Muscle of back (tissue), 11 donors: ENCODE results near the gene EPB42. TPM values are rescaled to one million over a fixed set of nuclear protein-coding genes. Genes with fewer than 3 reads are reported as not detected.
"Not testable (repeated sequence)": the region's sequence is repeated elsewhere in the genome, so short reads cannot be mapped to it uniquely, and the experiment has no call there.

Source experiments
- DNase-seq, 3 donors: peaks; one replicate each; pipeline versions ENCODE4 v3.0.0 to v3.0.0-alpha.2; 2013
- polyA plus RNA-seq, 10 donors: library from polyadenylated mRNA; unstranded; fragments of 120-200 nt; gene quantifications; one replicate each; pipeline ENCODE4 v1.2.1, GENCODE V29; 2013; ENCODE audit not compliant: insufficient read length in 10 of 10

EPB42 gene
- polyA plus RNA-seq, 10 donors = 1.1 to 13.0 (median 3.1) TPM

DNA sequence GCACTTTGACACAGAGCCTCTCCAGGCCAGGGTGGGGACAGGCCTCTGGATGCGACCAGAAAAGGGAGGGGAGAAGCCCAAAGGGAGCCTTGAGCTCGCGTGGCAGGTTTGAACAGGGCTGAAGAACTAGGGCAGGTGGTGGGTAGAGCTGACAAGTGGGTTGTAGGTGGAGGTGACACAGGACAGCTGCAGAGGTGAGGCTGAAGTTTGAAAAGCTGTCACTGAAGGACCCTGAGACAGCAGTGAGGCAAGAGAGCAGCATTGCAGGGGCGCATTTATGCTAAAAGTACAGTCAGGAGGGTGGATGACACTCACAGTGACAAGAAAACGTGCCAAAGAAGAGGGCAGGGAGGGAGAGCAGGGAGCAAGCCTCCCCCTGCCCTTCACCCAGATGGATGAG, 21.8 kb upstream of the EPB42 start:
- no peak for DNase-seq

DNA sequence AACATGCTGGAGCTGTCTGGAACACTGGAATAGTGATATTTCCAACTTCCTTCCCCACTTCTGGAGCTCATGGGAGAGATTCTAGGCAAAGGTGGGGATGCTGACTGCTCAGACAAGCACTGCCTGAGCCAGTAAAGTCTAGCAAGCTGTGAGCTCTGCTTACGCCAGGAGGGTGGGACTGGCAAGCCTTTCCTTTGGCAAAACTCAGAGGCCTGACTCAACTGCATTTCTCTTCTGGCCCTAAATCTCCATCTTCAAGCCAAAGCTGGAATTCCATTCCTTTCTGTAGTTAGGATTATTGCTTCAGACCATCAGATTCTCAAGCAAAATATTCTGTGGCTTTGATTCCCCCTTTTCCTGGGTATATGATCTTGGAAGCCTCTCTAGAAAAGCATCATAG, 20.3 kb upstream of the EPB42 start:
- peak; percentile 59 to 93 (median 91) for DNase-seq

DNA sequence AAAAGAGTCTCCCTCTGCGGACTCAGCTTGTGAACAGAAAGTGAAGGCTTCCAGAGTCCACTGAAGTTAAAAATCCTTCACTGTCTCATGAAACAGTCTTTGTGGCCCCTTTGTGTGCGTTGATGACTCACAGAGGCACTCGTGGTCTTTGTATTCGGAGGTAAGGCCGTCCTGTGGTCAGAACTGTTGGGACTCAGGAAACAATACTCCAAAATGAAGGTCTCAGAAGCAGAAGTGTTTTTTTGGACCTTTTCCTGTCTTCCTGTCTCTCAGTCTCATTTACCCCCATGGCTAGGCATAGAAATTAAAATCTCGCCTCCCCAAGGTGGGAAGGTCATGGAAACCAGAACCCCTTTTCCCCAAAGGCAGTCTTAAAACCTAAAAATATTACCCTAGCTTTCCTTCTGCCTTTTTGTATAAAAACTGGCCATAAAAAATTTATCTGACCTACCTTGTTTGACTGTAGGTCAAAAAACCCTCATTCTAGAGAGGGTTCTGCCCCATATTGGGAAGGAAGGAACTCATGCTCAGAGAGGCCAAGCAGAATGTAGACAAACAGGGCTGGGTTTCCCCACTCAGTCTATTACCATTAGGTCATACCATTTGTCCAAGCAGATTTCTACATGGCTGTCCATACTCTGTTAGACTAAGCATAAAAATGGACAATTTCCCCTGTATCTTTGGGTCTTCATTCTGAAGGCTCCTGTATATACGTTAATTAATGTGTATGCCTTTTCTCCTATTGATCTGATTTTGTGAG, 19.1 kb upstream of the EPB42 start:
- DNase-seq = no peak

DNA sequence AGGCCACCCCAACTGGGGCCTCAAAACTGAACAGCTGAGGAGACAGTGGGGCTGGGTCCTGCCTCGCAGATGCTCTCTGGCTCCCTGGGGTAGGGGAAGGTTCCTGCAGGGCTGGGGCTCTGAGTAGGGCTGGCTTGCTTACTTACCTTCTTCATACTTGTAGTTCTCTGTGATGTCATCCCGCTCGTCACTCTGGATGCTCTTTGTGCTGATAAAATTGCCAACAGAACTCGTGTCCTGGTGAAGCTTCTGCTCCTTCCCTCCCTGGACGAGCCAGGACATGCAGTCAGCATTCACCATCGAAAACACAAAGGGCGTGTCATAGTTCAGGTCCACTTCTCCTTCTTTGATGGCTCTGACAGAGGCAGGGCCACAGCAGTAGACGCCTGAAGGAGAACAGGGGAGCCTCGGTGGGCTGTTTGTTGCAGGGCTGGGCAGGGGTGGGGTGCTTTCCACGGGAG, 17.9 kb upstream of the EPB42 start:
- peak in 1 of 3 donors; percentile 62 for DNase-seq

DNA sequence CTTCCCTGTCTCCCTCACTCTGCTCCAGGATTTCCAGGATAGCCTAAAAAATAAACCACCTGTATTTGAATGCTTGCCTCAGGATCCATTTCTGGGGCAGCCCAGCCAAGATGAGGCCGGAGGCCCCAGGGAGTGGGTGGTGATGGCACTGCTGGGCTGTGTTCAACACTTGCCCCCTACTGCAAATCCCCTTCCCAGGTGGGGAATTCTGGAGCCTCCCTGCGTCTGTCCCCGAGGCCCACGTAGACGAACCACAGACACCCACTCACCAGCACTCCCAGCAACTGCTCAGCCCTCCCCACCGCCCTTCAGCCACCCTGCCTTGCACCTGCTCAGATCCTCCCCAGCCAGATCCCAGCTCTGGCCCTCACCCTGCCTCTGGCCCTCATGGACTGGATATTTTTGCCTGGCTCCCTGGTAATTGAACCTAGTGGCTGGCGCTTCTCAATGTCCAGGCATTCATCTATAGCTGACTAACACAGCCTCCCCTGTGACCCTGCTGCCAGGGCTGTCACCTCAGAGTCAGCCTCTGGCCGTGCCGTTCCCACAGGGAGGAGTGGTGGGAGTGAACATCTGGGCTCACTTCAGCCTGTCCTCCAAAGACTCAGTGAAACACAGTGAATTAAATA, 17.1 kb upstream of the EPB42 start:
- DNase-seq = peak in 1 of 3 donors; percentile 34

DNA sequence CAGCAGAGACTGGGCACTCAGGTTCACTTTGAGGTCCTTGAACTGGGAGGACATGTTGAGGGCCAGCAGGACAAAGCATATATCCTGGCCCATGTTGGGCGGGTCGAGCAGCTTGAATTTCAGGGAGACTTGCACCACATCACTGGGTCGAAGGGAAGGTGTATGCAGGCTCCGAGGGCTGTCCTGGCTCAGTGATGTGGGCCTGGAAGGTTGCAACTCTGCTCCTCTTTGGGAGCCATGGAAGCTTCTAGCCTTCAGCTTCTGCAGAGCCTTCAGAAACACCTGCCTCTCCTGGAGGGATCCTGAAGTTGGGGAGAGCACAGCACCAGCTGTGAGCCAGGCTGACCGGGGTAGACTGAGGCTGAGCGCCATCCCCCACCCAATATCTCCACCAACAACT, 14.7 kb upstream of the EPB42 start:
- no peak for DNase-seq

DNA sequence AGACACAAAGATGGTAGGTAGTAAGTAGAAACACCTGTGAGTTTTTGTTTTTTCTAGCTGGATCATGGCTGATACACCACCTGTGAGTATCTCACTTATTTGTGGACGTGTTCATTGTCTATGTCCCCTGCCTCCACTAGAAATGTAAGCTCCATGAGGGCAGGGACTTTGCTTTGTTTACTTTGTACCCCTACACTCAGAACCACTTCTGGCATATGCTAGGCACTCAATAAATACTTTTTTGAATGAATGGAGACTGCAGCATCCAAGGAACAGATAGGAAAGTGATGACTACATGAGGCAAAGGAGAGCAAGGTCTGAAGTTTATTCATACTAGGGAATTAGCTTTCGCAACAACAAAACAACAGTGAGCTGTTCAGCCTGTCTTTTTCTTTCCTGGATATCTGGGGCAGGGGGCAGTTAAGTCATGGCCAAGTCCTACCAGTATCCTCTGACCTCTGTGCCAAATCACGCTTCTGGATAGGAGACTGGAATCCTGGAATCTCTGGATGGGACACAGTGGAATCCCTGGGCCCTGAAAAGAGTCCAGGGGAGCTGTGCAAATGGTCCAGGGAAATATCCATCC, 11.6 kb upstream of the EPB42 start:
- DNase-seq = no peak

DNA sequence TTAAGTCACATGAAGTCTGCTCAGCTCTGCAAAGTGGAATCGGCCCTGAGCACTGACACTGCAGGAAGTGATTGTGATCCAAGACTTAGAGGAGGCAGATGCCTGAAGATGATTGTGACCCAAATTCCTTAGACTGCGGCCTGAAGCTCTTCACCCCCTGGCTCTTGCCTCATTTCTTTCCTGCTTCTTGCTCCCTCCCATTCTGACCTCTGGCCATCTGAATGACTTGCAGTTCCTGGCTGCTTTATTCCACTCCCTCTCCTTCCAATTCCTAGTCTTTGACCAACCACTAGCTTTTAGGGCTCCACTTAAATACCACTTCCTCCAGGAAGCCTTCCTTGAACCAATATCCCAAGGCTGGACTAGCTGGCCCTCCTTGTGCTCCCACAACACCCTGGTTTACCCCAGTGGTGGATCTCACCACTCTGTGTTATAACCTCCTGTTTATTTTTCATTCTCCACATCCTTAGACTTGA, 9.9 kb upstream of the EPB42 start:
- DNase-seq = no peak

DNA sequence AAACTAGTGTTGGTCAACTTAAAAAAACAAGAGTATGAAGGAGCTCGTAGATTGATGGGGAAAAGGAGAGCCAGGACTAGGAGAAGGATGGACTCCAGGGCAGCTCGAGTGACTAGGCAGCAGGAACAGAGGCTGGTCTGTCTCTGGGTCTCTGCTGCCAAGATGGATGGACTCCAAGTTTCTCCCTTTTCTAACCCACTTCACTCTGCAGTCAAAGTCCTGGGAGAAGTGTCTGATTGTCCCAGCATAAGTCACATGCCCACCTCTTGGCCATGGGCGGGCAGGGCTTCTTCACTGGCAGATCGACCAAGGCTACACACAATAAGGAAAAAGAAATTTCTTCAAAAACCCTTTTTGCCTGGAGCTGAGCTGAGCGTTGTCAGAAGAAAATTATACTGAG, 9.2 kb upstream of the EPB42 start:
- no peak for DNase-seq

DNA sequence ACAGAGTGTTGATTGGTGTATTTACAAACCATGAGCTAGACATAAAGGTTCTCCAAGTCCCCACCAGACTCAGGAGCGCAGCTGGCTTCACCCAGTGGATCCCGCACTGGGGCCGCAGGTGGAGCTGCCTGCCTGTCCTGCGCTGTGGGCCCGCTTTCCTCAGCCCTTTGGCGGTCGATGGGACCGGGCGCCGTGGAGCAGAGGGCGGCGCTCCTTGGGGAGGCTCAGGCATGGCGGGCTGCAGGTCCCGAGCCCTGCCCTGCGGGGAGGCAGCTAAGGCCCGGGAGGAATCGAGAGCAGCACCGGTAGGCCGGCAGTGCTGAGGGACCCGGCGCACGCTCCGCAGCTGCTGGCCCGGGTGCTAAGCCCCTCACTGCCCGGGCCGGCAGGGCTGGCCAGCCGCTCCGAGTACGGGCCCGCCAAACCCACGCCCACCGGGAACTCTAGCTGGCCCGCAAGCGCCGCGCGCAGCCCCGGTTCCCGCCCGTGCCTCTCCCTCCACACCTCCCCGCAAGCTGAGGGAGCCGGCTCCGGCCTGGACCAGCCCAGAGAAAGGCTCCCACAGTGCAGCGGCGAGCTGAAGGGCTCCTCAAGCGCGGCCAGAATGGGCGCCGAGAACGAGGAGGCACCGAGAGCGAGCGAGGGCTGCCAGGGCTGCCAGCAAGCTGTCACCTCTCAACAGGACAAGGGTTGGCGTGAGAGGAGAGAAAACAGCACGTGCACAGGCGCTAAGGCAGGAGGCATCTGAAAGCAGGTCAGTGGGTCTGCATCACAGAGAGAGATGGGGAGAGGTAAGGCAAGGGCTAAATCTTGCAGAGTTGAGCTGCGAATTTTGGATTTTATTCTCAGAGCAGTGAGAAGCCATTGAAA, 5.9 kb upstream of the EPB42 start:
- no peak for DNase-seq

DNA sequence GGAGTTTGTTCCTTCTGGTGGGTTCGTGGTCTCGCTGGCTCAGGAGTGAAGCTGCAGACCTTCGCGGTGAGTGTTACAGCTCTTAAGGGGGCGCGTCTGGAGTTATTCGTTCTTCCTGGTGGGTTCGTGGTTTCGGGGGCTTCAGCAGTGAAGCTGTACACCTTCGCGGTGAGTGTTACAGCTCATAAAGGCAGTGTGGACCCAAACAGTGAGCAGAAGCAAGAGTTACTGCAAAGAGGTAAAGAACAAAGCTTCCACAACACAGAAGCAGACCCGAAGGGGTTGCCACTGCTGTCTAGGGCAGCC, 5.1 kb upstream of the EPB42 start:
- not testable (repeated sequence) for DNase-seq

DNA sequence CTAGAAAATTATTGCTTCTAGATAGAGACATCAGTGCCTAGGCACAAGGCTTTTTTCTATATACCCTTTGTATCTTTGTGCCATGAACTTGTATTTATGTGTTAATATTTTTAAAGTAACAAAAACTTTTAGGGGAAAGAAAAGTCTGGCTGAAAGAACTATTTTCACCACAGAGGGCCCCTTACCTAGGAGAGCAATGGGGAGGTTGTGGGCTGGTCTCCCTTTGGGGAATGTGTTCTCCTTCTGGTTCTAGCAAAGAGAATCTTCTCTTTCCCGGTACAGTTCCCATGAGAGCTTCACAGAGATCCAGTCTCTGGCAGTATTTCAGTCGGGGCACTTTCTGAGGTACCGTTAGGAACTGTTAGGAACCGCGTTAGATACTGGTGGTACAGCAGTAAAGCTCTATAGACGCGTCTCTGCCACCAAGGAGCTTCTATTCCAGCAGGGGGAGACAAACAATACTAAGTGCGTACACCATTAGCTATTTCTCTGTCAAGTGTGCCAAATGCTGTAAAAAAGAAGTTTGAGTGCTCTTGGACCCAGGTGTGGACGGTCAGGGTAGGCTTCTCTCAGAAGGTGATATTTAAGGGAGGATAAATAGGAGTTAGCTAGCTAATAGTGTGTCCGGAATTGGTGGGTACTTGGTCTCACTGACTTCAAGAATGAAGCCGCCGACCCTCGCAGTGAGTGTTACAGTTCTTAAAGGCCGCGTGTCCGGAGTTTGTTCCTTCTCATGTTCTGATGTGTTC, 4.6 kb upstream of the EPB42 start:
- DNase-seq = peak; percentile 45 to 80 (median 70)

DNA sequence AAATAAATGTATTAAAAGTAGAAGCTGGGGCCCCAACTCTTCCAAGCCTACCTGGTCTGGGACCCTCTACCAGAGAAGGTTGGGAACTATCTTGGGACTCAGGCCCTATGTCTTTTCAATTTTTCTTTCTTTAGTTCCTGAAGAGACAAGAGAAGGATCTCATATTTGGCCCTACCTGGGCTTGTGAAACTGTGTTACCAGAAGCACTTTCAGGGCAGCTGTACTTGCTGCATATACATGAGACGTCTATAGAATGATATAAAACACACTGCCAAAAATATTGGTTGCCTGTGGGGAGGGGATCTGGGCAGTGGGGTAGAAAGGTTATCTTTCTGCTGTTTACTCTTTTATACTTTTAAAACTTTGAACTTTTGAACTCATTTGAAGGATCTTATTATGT, 604 bp upstream of the EPB42 start:
- DNase-seq = no peak

DNA sequence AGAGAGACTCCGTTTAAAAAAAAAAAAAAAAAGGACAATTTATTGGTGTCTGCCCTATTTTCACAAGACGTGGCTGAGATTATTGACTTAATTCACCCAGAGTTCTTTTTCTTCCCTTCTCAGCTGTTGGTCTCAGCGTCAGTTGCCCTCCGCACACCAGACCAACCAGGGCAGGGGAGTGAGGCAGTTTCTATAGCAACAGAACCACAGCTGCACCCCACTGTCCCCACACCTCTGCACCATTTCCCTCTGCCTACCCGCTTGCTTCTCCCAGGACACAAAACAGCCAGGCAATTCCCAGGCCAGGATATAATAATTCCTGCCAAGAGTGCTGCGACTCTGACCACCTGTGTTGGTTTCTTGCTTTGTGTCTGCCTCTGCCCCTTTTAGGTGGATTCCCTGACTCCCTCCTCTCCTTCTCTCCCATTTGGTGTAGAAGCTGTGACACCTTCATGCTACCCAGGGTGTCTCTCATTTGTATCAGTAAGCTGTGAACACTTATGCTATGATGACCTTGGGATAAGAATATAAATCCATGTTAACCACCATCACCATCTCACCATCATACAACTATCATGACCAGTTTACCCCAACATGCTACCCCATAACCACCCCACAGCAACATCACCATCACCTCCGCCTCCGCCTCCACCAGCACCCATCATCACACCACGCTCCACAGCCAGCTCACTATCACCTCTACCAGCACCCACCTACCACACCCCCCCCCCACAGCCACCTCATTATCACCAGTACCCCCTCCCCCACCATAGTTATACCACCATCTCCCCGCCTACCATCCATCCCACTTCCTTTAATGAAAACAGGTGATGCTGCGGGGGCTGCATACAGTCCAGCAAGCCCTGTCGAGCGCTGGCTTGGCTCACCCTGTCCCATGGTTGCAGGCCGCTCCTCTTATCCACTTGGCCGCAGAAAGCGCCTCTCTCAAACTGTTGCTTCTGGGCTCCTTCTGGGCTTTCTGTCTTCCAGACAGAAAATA, 589 bp downstream of the EPB42 start:
- DNase-seq = no peak

DNA sequence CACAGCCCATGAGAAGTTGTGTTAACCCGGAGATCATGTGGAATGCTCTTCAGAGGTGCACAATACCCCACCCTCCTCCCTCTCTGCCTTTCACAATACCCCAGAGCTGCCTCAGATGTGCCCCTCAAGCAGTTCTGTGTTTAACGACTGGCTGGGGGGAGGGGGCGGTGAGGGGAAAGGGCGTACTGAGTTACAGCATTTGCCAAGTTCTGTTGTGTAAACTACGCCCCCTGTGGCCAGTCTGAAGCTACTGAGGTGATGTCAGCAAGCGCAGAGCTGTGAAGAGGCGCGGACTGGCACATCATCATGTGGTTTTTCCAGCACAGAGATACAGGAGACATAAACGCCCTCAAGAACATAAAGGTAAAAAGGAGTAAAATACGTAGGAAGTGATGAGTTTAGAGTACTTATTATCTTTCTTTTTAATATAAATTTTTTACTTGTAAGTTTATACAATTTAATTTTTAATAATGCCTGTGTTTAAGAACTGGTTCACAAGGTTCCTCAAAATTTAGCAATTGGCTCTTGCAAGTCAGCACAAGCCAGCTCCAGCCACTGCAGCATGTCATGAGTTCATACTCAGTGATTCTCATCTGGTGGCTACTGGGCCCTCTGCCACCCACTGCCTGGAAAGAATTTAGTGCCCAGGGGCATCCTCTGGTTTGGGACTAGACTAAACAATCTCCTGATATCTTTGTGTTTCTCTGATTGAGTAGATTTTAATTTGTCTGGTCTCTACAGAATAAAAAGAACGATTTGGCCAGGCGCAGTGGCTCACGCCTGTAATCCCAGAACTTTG, 1.7 kb downstream of the EPB42 start:
- DNase-seq = no peak

DNA sequence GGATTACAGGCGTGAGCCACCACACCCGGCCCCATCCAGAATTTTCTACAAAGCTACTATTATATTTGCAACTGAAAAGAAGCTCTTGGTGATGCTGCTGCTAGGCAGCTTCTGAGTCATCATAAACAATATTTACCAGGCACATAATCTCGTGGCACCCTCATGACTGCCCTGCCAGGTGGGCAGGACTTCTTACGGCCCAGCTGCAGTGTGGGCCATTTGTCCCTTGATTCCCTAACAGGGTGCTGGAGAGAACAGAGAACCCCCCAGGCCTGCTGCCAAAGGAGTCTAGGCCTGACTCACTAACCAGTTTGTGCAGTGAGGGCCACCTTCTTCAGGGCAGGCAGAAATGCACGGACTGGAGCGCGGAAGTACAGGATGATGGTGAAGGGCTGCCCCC, 4.9 kb downstream of the EPB42 start:
- DNase-seq = no peak

DNA sequence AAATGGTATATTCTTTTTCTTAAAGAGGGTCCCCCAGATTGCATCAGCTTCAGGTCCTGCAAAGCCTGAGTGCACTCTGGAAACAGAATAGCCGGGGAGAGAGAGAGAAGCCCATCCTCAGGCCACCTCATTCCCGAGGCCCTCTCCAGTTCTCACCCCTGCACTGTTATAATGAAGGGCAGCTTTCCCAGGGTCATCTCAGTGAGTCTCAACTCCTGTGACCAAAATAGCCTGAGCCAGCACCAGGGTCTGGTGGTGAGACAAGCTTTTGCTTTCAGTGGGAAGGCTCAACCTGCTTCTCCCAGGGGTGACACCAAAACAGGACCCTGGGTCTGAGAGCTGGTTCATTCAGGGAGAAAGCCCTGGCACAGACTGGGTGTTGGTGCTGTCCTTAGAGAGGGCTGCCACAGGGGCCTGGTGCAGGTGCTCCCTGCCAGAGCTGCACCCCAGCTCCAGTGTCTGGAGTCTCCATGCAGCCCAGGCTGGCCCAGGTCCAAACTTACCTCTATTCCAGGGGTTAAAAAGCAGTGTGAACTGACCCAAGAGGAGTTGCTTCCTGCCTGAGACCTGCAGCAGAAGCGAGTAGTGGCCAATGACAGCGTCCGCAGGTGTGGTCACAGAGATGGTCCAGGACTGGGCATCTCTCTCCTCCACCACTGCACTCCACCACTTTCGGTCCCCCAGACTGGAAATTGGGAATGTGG, 6.1 kb downstream of the EPB42 start:
- DNase-seq = no peak

DNA sequence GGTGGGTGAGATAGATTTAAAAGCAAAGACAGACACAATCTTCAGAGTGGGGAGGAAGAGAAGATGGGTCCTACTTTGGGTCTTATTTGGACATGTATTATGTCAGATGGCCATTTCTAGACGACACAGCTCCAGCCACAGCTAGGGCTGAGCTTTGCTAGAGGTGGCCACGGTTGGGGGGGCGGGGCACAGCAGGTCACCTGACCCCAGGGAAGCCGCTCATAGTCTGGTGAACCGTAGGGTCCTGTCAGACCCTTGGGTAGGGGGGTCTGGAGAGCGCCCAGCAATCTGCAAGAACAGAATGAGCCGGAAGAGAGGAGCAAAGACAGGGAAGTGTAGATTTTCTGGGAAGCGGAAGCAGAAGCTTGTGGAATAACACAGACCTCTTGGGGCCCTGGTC, 6.6 kb downstream of the EPB42 start:
- DNase-seq = no peak

DNA sequence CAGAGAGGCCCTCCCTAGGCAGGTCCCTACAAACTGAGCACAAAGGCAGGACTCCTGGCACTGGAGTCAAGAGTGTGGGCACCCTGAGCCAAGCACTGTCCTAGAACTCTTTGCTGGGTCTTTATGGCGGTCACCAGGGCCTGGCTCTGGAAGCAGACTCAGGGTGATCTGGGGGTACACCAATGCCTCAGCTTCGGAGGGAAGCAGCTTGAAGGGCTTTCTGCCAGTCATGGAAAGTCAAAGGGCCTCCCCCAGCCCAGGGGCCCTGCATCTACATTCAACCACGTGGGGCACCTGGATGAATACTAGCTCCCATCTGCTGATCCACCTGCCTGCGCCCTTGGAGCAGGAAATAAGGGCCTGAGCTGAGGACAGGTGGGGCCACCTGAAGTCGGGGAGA, 7.4 kb downstream of the EPB42 start:
- DNase-seq = no peak
